Mesendoderm (in vitro differentiated cells): Measurements from ENCODE around the gene CXCR4.

Source experiments
- DNase-seq: peaks from one replicate; pipeline ENCODE4 v3.0.0; 2013
- H2AK5ac ChIP-seq: 2 replicates; pipeline ENCODE4 v1.6.1; 2013; ENCODE audit warnings: low read length, inconsistent platforms
- H2BK120ac ChIP-seq: 2 replicates; pipeline ENCODE4 v1.6.1; 2013; ENCODE audit warnings: low read depth, mild to moderate bottlenecking, low read length, moderate library complexity, mixed read lengths
- H2BK15ac ChIP-seq: replicated peaks from 2 replicates; pipeline ENCODE4 v1.6.1; 2013; ENCODE audit warnings: low read depth, mild to moderate bottlenecking, moderate library complexity
- H2BK5ac ChIP-seq: 2 replicates; pipeline ENCODE4 v1.6.1; 2013; ENCODE audit warnings: low read length, inconsistent platforms
- H3K18ac ChIP-seq: 2 replicates; pipeline ENCODE4 v1.6.1; 2013; ENCODE audit warnings: mild to moderate bottlenecking, low read length, mixed read lengths
- H3K23ac ChIP-seq: one replicate; pipeline ENCODE4 v1.6.1; 2013; ENCODE audit warnings: low read length
- H3K27ac ChIP-seq: 2 replicates; pipeline ENCODE4 v1.5.1; 2013; ENCODE audit warnings: low read depth, mild to moderate bottlenecking, inconsistent platforms, low read length, moderate library complexity
- H3K27me3 ChIP-seq: 2 replicates; pipeline ENCODE4 v1.6.1; 2013; ENCODE audit warnings: low read length, control low read depth, mild to moderate bottlenecking, inconsistent platforms; ENCODE audit not compliant: insufficient read depth, poor library complexity
- H3K36me3 ChIP-seq: 2 replicates; pipeline ENCODE4 v1.6.1; 2013; ENCODE audit warnings: low read length, inconsistent platforms; ENCODE audit not compliant: control insufficient read depth, insufficient read depth
- H3K4ac ChIP-seq: one replicate; pipeline ENCODE4 v1.6.1; 2013; ENCODE audit warnings: low read depth, mild to moderate bottlenecking, low read length, moderate library complexity
- H3K4me1 ChIP-seq: 2 replicates; pipeline ENCODE4 v1.6.1; 2013; ENCODE audit warnings: low read depth, low read length, inconsistent platforms; ENCODE audit not compliant: control insufficient read depth
- H3K4me2 ChIP-seq: 2 replicates; pipeline ENCODE4 v1.6.1; 2013; ENCODE audit warnings: low read length
- H3K4me3 ChIP-seq: 2 replicates; pipeline ENCODE4 v1.5.1; 2013; ENCODE audit warnings: mild to moderate bottlenecking, low read length
- H3K56ac ChIP-seq: one replicate; pipeline ENCODE4 v1.6.1; 2013; ENCODE audit warnings: low read length
- H3K79me1 ChIP-seq: 2 replicates; pipeline ENCODE4 v1.6.1; 2013; ENCODE audit warnings: low read length, inconsistent platforms
- H3K79me2 ChIP-seq: 2 replicates; pipeline ENCODE4 v1.6.1; 2013; ENCODE audit warnings: mild to moderate bottlenecking, low read length; ENCODE audit not compliant: control insufficient read depth, insufficient read depth
- H3K9ac ChIP-seq: 2 replicates; pipeline ENCODE4 v1.6.1; 2013; ENCODE audit warnings: low read length, inconsistent platforms
- H4K5ac ChIP-seq: one replicate; pipeline ENCODE4 v1.6.1; 2013; ENCODE audit warnings: low read length
- H4K8ac ChIP-seq: one replicate; pipeline ENCODE4 v1.6.1; 2013; ENCODE audit warnings: low read depth, mild to moderate bottlenecking, control low read depth, low read length, moderate library complexity
- WGBS: extraction: QIAGEN DNeasy Blood & Tissue Kit; methylation state at CpG from one replicate; pipeline ENCODE4 v1.1.7; 2013; ENCODE audit warnings: low lambda C conversion rate, missing lambda C conversion rate; ENCODE audit not compliant: insufficient coverage; ENCODE audit errors: extremely low coverage; 5-methylcytosine and 5-hydroxymethylcytosine counted together

CXCR4 gene

DNA sequence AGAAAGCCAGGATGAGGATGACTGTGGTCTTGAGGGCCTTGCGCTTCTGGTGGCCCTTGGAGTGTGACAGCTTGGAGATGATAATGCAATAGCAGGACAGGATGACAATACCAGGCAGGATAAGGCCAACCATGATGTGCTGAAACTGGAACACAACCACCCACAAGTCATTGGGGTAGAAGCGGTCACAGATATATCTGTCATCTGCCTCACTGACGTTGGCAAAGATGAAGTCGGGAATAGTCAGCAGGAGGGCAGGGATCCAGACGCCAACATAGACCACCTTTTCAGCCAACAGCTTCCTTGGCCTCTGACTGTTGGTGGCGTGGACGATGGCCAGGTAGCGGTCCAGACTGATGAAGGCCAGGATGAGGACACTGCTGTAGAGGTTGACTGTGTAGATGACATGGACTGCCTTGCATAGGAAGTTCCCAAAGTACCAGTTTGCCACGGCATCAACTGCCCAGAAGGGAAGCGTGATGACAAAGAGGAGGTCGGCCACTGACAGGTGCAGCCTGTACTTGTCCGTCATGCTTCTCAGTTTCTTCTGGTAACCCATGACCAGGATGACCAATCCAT, 2.7 kb downstream of the CXCR4 start:
- Histone ChIP-seq H3K36me3 (peaks cover 6% of the 10 kb centered on the region), H3K23ac (no peak overlapping the region), H3K9ac (no peak overlapping the region), H3K4me2 (no peak overlapping the region), H4K5ac (no peak overlapping the region), H2BK120ac (no peak overlapping the region), H3K4ac (no peak overlapping the region), H3K4me3 (no peak overlapping the region), H2BK5ac (no peak overlapping the region), H4K8ac (no peak overlapping the region), H3K79me2 (peaks cover 1% of the 10 kb centered on the region), H3K27ac (no peak overlapping the region), H3K4me1 (no peaks in the 10 kb centered on the region), H3K18ac (no peak overlapping the region), H2AK5ac (no peak overlapping the region), H2BK15ac (no peak overlapping the region), H3K56ac (peak overlapping the region; percentile 56), H3K79me1 (peaks cover 5% of the 10 kb centered on the region), H3K27me3 (peaks cover 8% of the 10 kb centered on the region)
- WGBS = no CpG with 5 or more reads among the region's 12 CpGs
- no peak for DNase-seq

DNA sequence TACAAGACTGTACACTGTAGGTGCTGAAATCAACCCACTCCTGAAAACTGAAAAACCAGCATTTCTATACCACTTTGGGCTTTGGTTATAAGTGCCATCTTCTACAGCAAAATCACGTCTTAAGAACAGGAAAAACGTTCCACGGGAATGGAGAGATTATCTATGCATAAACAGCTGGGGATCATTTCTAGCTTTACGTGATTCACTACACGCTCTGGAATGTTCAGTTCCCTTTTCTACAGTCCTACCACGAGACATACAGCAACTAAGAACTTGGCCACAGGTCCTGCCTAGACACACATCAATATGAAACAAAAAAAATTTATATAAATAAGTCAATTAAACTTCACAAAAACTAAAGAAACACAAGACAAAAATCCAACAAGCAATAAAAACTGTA, 3.6 kb downstream of the CXCR4 start:
- H2BK120ac ChIP-seq = no peak overlapping the region
- WGBS = no CpG with 5 or more reads among the region's 6 CpGs
- H2BK15ac ChIP-seq = no peak overlapping the region
- H3K4ac ChIP-seq = no peak overlapping the region
- no peaks in the 10 kb centered on the region for H3K4me1 ChIP-seq
- H3K18ac ChIP-seq = no peak overlapping the region
- no peak overlapping the region for H3K4me3 ChIP-seq
- no peak overlapping the region for H3K9ac ChIP-seq
- no peak overlapping the region for H4K5ac ChIP-seq
- peaks cover 5% of the 10 kb centered on the region for H3K79me1 ChIP-seq
- no peak overlapping the region for H3K4me2 ChIP-seq
- no peak overlapping the region for H3K56ac ChIP-seq
- peaks cover 8% of the 10 kb centered on the region for H3K27me3 ChIP-seq
- no peak overlapping the region for H3K27ac ChIP-seq
- H2AK5ac ChIP-seq = no peak overlapping the region
- no peak for DNase-seq
- H2BK5ac ChIP-seq = no peak overlapping the region
- H4K8ac ChIP-seq = no peak overlapping the region
- H3K36me3 ChIP-seq = peaks cover 6% of the 10 kb centered on the region
- H3K23ac ChIP-seq = no peak overlapping the region
- H3K79me2 ChIP-seq = peaks cover 1% of the 10 kb centered on the region

DNA sequence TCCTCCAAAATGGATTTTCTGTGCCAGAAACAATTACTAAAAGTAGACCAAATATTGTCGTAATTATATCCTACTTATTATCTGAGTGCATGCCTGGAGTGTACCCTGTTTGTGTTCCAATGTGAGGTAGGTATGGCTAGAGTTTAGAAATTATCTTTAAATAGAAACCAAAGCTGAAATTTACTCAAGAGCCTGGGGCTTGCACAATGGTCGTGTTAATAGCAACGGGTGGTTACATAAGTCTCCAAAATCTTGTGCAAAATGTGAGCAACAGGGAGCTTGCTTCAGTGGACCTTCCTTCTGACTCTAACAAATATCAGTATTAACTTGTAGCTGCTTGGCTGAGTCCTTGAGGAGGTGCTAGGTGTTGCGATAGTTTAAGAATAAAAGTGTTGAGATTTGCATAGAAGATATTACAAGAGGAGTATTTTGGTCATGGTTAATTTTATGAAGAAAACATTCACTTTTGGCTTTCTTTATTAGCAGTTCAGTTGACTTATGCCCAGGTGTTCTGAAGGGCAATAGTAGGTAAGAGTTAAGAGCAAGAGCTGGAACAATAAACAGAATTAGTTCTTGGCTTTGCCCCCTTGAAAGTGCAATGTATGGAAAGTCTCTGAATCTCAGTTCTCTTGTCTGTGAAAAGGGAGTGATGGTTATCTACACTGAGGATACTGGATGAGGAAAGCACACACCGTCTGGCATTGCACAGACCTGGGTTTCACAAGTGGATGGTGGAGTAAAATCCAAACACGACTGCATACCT, 4.6 kb downstream of the CXCR4 start:
- Histone ChIP-seq H4K5ac (no peak overlapping the region), H3K23ac (no peak overlapping the region), H3K56ac (no peak overlapping the region), H3K4me2 (no peak overlapping the region), H3K18ac (no peak overlapping the region), H2AK5ac (no peak overlapping the region), H3K79me2 (peaks cover 1% of the 10 kb centered on the region), H3K4ac (no peak overlapping the region), H2BK120ac (no peak overlapping the region), H3K27ac (no peak overlapping the region), H3K27me3 (peaks cover 8% of the 10 kb centered on the region), H2BK15ac (no peak overlapping the region), H3K4me1 (no peaks in the 10 kb centered on the region), H3K79me1 (peaks cover 5% of the 10 kb centered on the region), H3K9ac (no peak overlapping the region), H4K8ac (no peak overlapping the region), H2BK5ac (no peak overlapping the region), H3K36me3 (peaks cover 6% of the 10 kb centered on the region), H3K4me3 (no peak overlapping the region)
- DNase-seq = no peak
- 100% methylated on average over 1 of the region's 6 CpGs for WGBS

DNA sequence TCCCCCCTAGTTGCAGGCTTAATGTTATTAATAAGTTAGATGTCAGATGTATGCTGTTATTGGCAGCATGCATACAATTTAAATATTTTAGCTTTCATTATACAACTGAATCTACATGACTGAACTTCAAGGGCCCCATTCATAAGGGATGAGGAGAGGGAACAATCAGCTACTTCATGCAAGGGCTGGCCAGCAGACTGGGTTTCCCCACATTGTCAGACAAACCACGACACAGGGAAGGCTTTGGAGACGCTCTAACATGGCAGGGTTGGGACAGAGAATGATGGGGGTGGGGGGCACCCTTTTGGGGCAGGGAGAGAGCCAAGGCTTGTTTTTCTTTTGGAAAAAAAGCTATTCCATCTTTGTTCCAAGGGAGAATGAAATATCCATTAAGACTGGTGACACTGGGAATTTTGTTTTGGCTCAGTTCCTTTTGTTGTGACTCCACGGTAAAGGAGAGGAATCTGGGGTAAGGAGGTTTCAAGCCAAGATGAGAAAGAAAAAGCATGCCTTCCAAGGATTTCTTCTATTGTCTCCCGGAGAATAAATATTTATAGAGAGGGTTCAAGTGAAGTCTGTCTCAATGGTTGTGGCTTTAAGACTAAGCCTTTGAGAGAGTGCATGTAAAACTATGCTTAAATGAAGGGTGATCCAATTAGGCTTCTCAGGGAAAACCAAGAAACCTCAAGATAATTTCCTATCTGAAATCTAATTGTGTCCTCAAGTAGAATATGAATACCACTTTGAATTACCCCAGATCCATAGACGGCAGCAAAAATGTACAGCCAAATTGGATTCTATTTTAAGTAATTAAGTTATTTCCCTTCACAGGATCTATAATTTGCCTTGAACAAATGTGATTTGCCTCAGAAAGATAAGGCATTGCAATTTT, 5.4 kb downstream of the CXCR4 start:
- no peak overlapping the region for H3K27ac ChIP-seq
- peaks cover 6% of the 10 kb centered on the region for H3K36me3 ChIP-seq
- no peak overlapping the region for H3K23ac ChIP-seq
- H3K79me1 ChIP-seq = peaks cover 5% of the 10 kb centered on the region
- no peaks in the 10 kb centered on the region for H3K4me1 ChIP-seq
- no peak overlapping the region for H3K56ac ChIP-seq
- no CpG with 5 or more reads among the region's 5 CpGs for WGBS
- H3K4me2 ChIP-seq = no peak overlapping the region
- no peak overlapping the region for H3K4me3 ChIP-seq
- H4K5ac ChIP-seq = no peak overlapping the region
- no peak overlapping the region for H2AK5ac ChIP-seq
- no peak overlapping the region for H2BK120ac ChIP-seq
- H3K9ac ChIP-seq = no peak overlapping the region
- no peak overlapping the region for H3K4ac ChIP-seq
- H3K18ac ChIP-seq = no peak overlapping the region
- H4K8ac ChIP-seq = no peak overlapping the region
- H2BK15ac ChIP-seq = no peak overlapping the region
- peaks cover 1% of the 10 kb centered on the region for H3K79me2 ChIP-seq
- H3K27me3 ChIP-seq = peaks cover 8% of the 10 kb centered on the region
- H2BK5ac ChIP-seq = no peak overlapping the region
- DNase-seq = no peak

DNA sequence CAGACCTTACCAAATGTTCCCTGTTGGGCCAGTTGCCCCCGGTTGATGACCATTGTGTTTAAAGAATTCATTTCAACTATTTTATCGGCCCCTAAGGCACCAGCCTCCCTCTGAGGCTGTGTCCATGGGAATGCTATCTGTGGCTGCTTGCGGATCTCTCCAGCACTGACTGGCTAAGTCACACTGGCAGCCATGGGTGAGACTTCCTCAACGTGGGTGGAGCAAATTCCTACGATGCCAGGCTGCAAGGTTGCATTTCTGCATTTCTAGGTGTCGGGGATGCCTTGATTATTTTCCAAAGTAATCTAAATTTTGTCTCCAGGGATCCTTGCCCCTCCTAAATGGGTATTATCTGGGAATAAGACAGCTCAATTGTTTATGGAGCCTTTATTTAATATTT, 6.2 kb downstream of the CXCR4 start:
- Histone ChIP-seq H3K36me3 (peaks cover 6% of the 10 kb centered on the region), H2BK120ac (no peak overlapping the region), H4K5ac (no peak overlapping the region), H3K4me1 (no peaks in the 10 kb centered on the region), H2BK15ac (no peak overlapping the region), H3K4ac (no peak overlapping the region), H3K79me1 (peaks cover 5% of the 10 kb centered on the region), H3K18ac (no peak overlapping the region), H4K8ac (no peak overlapping the region), H2BK5ac (no peak overlapping the region), H3K9ac (no peak overlapping the region), H3K79me2 (peaks cover 1% of the 10 kb centered on the region), H3K27me3 (peaks cover 5% of the 10 kb centered on the region), H3K4me2 (no peak overlapping the region), H2AK5ac (no peak overlapping the region), H3K27ac (no peak overlapping the region), H3K23ac (no peak overlapping the region), H3K4me3 (no peak overlapping the region), H3K56ac (no peak overlapping the region)
- DNase-seq = no peak
- WGBS = no CpG with 5 or more reads among the region's 6 CpGs
